Liver (tissue), 9 donors: ENCODE measurements around the gene TMA16. TPM values are rescaled to one million over a fixed set of nuclear protein-coding genes. Genes with fewer than 3 reads are reported as not detected.

Experiments used
- DNase-seq: peaks from one replicate; pipeline ENCODE4 v3.0.0-alpha.2; 2017; ENCODE audit warnings: low spot score
- H3K27ac ChIP-seq, 2 donors: one replicate each; pipeline ENCODE4 v1.7.0; 2013; ENCODE audit warnings: inconsistent platforms in 2 of 2, low read length in 2 of 2, control low read depth in 1 of 2, low read depth in 1 of 2, mild to moderate bottlenecking in 1 of 2
- H3K27me3 ChIP-seq, 4 donors: one replicate each; pipeline versions ENCODE4 v1.6.1 to v1.7.0; 2013; ENCODE audit warnings: low read length in 3 of 4, inconsistent platforms in 1 of 4, mild to moderate bottlenecking in 1 of 4, moderate library complexity in 1 of 4; ENCODE audit not compliant: control insufficient read depth in 4 of 4, insufficient read depth in 4 of 4
- H3K36me3 ChIP-seq, 4 donors: one replicate each; pipeline versions ENCODE4 v1.6.1 to v1.7.0; 2013; ENCODE audit warnings: low read length in 3 of 4, mild to moderate bottlenecking in 3 of 4, low read depth in 1 of 4, moderate library complexity in 1 of 4; ENCODE audit not compliant: control insufficient read depth in 4 of 4, insufficient read depth in 3 of 4
- H3K4me1 ChIP-seq, 4 donors: one replicate each; pipeline versions ENCODE4 v1.6.1 to v1.7.0; 2013; ENCODE audit warnings: low read length in 3 of 4, mild to moderate bottlenecking in 3 of 4, moderate library complexity in 1 of 4; ENCODE audit not compliant: control insufficient read depth in 4 of 4, insufficient read depth in 4 of 4
- H3K4me3 ChIP-seq, 3 donors: one replicate each; pipeline versions ENCODE4 v1.6.1 to v1.7.0; 2013; ENCODE audit warnings: low read length in 3 of 3, control low read depth in 1 of 3, low read depth in 1 of 3, mild to moderate bottlenecking in 1 of 3
- H3K9ac ChIP-seq, 2 donors: one replicate each; pipeline ENCODE4 v1.7.0; 2013; ENCODE audit warnings: low read length in 2 of 2, mild to moderate bottlenecking in 2 of 2, moderate library complexity in 2 of 2, control low read depth in 1 of 2, low read depth in 1 of 2
- H3K9me3 ChIP-seq, 4 donors: one replicate each; pipeline versions ENCODE4 v1.6.1 to v1.7.0; 2013; ENCODE audit warnings: low read length in 3 of 4; ENCODE audit not compliant: control insufficient read depth in 4 of 4
- ATF3 ChIP-seq: IDR thresholded peaks from 2 replicates; pipeline ENCODE4 v1.6.1; 2016; ENCODE audit warnings: antibody characterized with exemption
- CTCF ChIP-seq: fragments of 150-350 bp; IDR thresholded peaks from 2 replicates; pipeline ENCODE4 v1.5.1; 2017; ENCODE audit warnings: improper control_type of control experiment, low read depth, low read length; ENCODE audit not compliant: missing input control
- EGR1 ChIP-seq, 2 donors: IDR thresholded peaks; 2 replicates each; pipeline ENCODE4 v1.6.1; 2016 to 2018; ENCODE audit warnings: antibody characterized with exemption in 2 of 2, low read depth in 2 of 2
- FOXA1 ChIP-seq: IDR thresholded peaks from 2 replicates; pipeline ENCODE4 v1.6.1; 2016; ENCODE audit warnings: antibody characterized with exemption
- FOXA2 ChIP-seq: IDR thresholded peaks from 2 replicates; pipeline ENCODE4 v1.6.1; 2016; ENCODE audit warnings: antibody characterized with exemption
- GABPA ChIP-seq, 2 donors: IDR thresholded peaks in 1 of 2; conservative IDR thresholded peaks in 1 of 2; 2 replicates each; pipeline ENCODE4 v1.6.1; 2016; ENCODE audit warnings: antibody characterized with exemption in 2 of 2, mild to moderate bottlenecking in 1 of 2, moderate library complexity in 1 of 2
- HNF4A ChIP-seq, 2 donors: conservative IDR thresholded peaks; 2 replicates each; pipeline ENCODE4 v1.6.1; 2016; ENCODE audit warnings: antibody characterized with exemption in 2 of 2, mild to moderate bottlenecking in 2 of 2
- HNF4G ChIP-seq: IDR thresholded peaks from 2 replicates; pipeline ENCODE4 v1.6.1; 2016; ENCODE audit warnings: antibody characterized with exemption
- JUND ChIP-seq, 2 donors: IDR thresholded peaks; 2 replicates each; pipeline ENCODE4 v1.6.1; 2016; ENCODE audit warnings: antibody characterized with exemption in 2 of 2
- MAX ChIP-seq: IDR thresholded peaks from 2 replicates; pipeline ENCODE4 v1.6.1; 2016; ENCODE audit warnings: antibody characterized with exemption
- NR2F2 ChIP-seq: IDR thresholded peaks from 2 replicates; pipeline ENCODE4 v1.6.1; 2016; ENCODE audit warnings: antibody characterized with exemption
- RAD21 ChIP-seq, 2 donors: IDR thresholded peaks; 2 replicates each; pipeline ENCODE4 v1.6.1; 2016; ENCODE audit warnings: antibody characterized with exemption in 2 of 2, mild to moderate bottlenecking in 2 of 2
- REST ChIP-seq: IDR thresholded peaks from 2 replicates; pipeline ENCODE4 v1.6.1; 2016; ENCODE audit warnings: antibody characterized with exemption, mild to moderate bottlenecking
- RXRA ChIP-seq, 2 donors: IDR thresholded peaks; 2 replicates each; pipeline ENCODE4 v1.6.1; 2017 to 2018; ENCODE audit warnings: antibody characterized with exemption in 2 of 2, mild to moderate bottlenecking in 1 of 2
- SP1 ChIP-seq: IDR thresholded peaks from 2 replicates; pipeline ENCODE4 v1.6.1; 2018; ENCODE audit warnings: antibody characterized with exemption, mild to moderate bottlenecking
- TAF1 ChIP-seq: conservative IDR thresholded peaks from 2 replicates; pipeline ENCODE4 v1.6.1; 2016; ENCODE audit warnings: antibody characterized with exemption, mild to moderate bottlenecking
- YY1 ChIP-seq: IDR thresholded peaks from 2 replicates; pipeline ENCODE4 v1.6.1; 2016; ENCODE audit warnings: antibody characterized with exemption, mild to moderate bottlenecking
- ZBTB33 ChIP-seq: IDR thresholded peaks from 2 replicates; pipeline ENCODE4 v1.6.1; 2016; ENCODE audit warnings: antibody characterized with exemption
- WGBS: extraction: QIAGEN DNeasy Blood & Tissue Kit; methylation state at CpG from one replicate; pipeline ENCODE4 v1.1.7; 2013; 5-methylcytosine and 5-hydroxymethylcytosine counted together
- polyA plus RNA-seq, 2 donors: library from polyadenylated mRNA; stranded (reverse) in 1 of 2; unstranded in 1 of 2; fragments of 200-250 nt in 1 of 2; fragments of >200 nt in 1 of 2; fragmentation: Nextera tagmentation in 1 of 2; extraction: Ambion mirVana in 1 of 2; gene quantifications; one replicate each; pipeline versions ENCODE4 v1.2.1 to v1.2.3, GENCODE V29; 2013 to 2015
- total RNA-seq, 2 donors: library from RNA; depleted of rRNA; stranded (reverse); fragments of >200 nt; gene quantifications; one replicate each; pipeline ENCODE4 v1.2.3, GENCODE V29; 2014
- donor health status: healthy.
- donor health status: healthy.
- donor health status: healthy.
- donor health status: healthy.
- donor health status: healthy.

The TMA16 gene
- total and polyA plus RNA-seq, 4 donors, result 7.5 to 11.1 (median 9.6) TPM

- peaks cover 0 to 1% (median 0%) of the 10 kb centered on the region in 4 donors for H3K36me3 ChIP-seq
- no peak overlapping the region for H3K4me3 ChIP-seq
- WGBS, result 92% methylated on average over 1 of the region's 1 CpG
- no peak for DNase-seq
- TF ChIP-seq ATF3, result no peak
- TF ChIP-seq NR2F2, result no peak
- no peak for TF ChIP-seq HNF4G
- TF ChIP-seq HNF4A (conservative IDR thresholded peaks at IDR 0.05), result no peak
- no peak for TF ChIP-seq TAF1
- no peak for TF ChIP-seq REST
- no peak for TF ChIP-seq JUND (IDR thresholded peaks at IDR 0.05)
- no peak for TF ChIP-seq GABPA (IDR thresholded peaks at IDR 0.05 in 1 of 2, conservative IDR thresholded peaks at IDR 0.05 in 1 of 2)
- TF ChIP-seq ZBTB33, result no peak
- no peak for TF ChIP-seq FOXA2
- TF ChIP-seq MAX, result no peak
- TF ChIP-seq EGR1 (IDR thresholded peaks at IDR 0.05; ENCODE audit: low read depth in 2 of 2), result no peak
- no peak for TF ChIP-seq CTCF
- TF ChIP-seq SP1, result no peak
- no peak for TF ChIP-seq RXRA (IDR thresholded peaks at IDR 0.05)
- no peak for TF ChIP-seq RAD21 (IDR thresholded peaks at IDR 0.05)
- TF ChIP-seq YY1, result no peak
- no peak for TF ChIP-seq FOXA1
- H3K27me3 ChIP-seq, result no peaks in the 10 kb centered on the region
- no peak overlapping the region for H3K27ac ChIP-seq
- no peaks in the 10 kb centered on the region for H3K4me1 ChIP-seq
- H3K9me3 ChIP-seq, result no peaks in the 10 kb centered on the region
- H3K9ac ChIP-seq, result no peak overlapping the region
These were observed 41.2 kb downstream of the TMA16 start for GRCh38 chr4:163535657-163536056.
